OCI-LY3 (cell line): ENCODE results near the gene UBE3B.

Experiments used
- H2AFZ ChIP-seq: fragments of 200-600, 300-600 bp; shearing (Covaris generic); 2 replicates; pipeline ENCODE4 v1.6.0; 2014; ENCODE audit warnings: antibody characterized with exemption, low read depth, low read length
- H3K27ac ChIP-seq: fragments of 200-600, 300-600 bp; sonication (generic); 2 replicates; pipeline ENCODE4 v1.5.1; 2014; ENCODE audit warnings: mild to moderate bottlenecking, low read length, moderate library complexity, mixed read lengths
- H3K27me3 ChIP-seq: fragments of 200-600, 300-600 bp; sonication (generic); 2 replicates; pipeline ENCODE4 v1.6.1; 2014; ENCODE audit warnings: low read depth, low read length, mixed read lengths
- H3K36me3 ChIP-seq: fragments of 200-600, 300-600 bp; sonication (generic); replicated peaks from 2 replicates; pipeline ENCODE3; 2014; ENCODE audit warnings: low read depth, low read length, mixed read lengths
- H3K4me1 ChIP-seq: fragments of 300-600, 200-600 bp; sonication (generic); 2 replicates; pipeline ENCODE4 v1.6.1; 2014; ENCODE audit warnings: low read length, mixed read lengths
- H3K4me2 ChIP-seq: fragments of 200-600, 300-600 bp; sonication (generic); 2 replicates; pipeline ENCODE4 v1.6.1; 2014; ENCODE audit warnings: low read length, mixed read lengths
- H3K4me3 ChIP-seq: fragments of 300-600, 200-600 bp; sonication (generic); 2 replicates; pipeline ENCODE4 v1.5.1; 2014; ENCODE audit warnings: antibody characterized with exemption, mild to moderate bottlenecking, low read length, moderate library complexity
- H3K79me2 ChIP-seq: fragments of 300-600, 200-600 bp; shearing (Covaris generic); 2 replicates; pipeline ENCODE4 v1.6.1; 2014; ENCODE audit warnings: mild to moderate bottlenecking, low read length, mixed read lengths
- H3K9ac ChIP-seq: fragments of 300-600, 200-600 bp; shearing (Covaris generic); 2 replicates; pipeline ENCODE4 v1.6.0; 2014; ENCODE audit warnings: mild to moderate bottlenecking, low read length, moderate library complexity
- H3K9me3 ChIP-seq: fragments of 200-600, 300-600 bp; shearing (Covaris generic); 2 replicates; pipeline ENCODE4 v1.6.1; 2014; ENCODE audit warnings: low read length, mixed read lengths; ENCODE audit not compliant: insufficient read depth
- H4K20me1 ChIP-seq: fragments of 200-600, 300-600 bp; sonication (generic); 2 replicates; pipeline ENCODE4 v1.6.1; 2016; ENCODE audit warnings: low read length, mixed read lengths; ENCODE audit not compliant: insufficient read depth
- CTCF ChIP-seq: fragments of 200-600, 300-600 bp; sonication (generic); IDR thresholded peaks from 2 replicates; pipeline ENCODE4 v1.5.1; 2014; ENCODE audit warnings: antibody characterized with exemption, low read length, low read depth
- EZH2phosphoT487 ChIP-seq: fragments of 200-600 bp; shearing (Covaris generic); IDR thresholded peaks from 2 replicates; pipeline ENCODE4 v1.6.1; 2018; ENCODE audit warnings: antibody characterized with exemption, mixed run types, low read depth

The UBE3B gene

GRCh38 chr12:109460538-109460937 lies 16.9 kb upstream of the UBE3B start:
- H2AFZ ChIP-seq = no peak overlapping the region
- H3K27ac ChIP-seq = no peak overlapping the region
- no peak overlapping the region for H3K4me2 ChIP-seq
- H3K36me3 ChIP-seq = peaks cover 31% of the 10 kb centered on the region
- H3K27me3 ChIP-seq = no peaks in the 10 kb centered on the region
- no peak overlapping the region for H3K4me3 ChIP-seq
- H3K9me3 ChIP-seq = no peaks in the 10 kb centered on the region
- peaks cover 9% of the 10 kb centered on the region for H3K4me1 ChIP-seq
- H3K79me2 ChIP-seq = peaks cover 44% of the 10 kb centered on the region
- H4K20me1 ChIP-seq = peaks cover 8% of the 10 kb centered on the region
- TF ChIP-seq EZH2phosphoT487 (no peak), CTCF (no peak)
- no peak overlapping the region for H3K9ac ChIP-seq

- H3K79me2 ChIP-seq = peaks cover 47% of the 10 kb centered on the region
- no peaks in the 10 kb centered on the region for H3K27me3 ChIP-seq
- H3K4me1 ChIP-seq = peaks cover 9% of the 10 kb centered on the region
- H2AFZ ChIP-seq = no peak overlapping the region
- H3K9ac ChIP-seq = no peak overlapping the region
- peaks cover 24% of the 10 kb centered on the region for H3K36me3 ChIP-seq
- no peak overlapping the region for H3K4me3 ChIP-seq
- H3K27ac ChIP-seq = no peak overlapping the region
- H3K9me3 ChIP-seq = no peaks in the 10 kb centered on the region
- peaks cover 15% of the 10 kb centered on the region for H4K20me1 ChIP-seq
- H3K4me2 ChIP-seq = no peak overlapping the region
- no peak for TF ChIP-seq CTCF
- TF ChIP-seq EZH2phosphoT487 = no peak
Measured at GRCh38 chr12:109461049-109461845, 16.2 kb upstream of the UBE3B start.

GRCh38 chr12:109461846-109462756 lies 15.3 kb upstream of the UBE3B start:
- Histone ChIP-seq H3K4me1 (peaks cover 9% of the 10 kb centered on the region), H3K9me3 (no peaks in the 10 kb centered on the region), H4K20me1 (peaks cover 24% of the 10 kb centered on the region), H3K36me3 (peaks cover 20% of the 10 kb centered on the region), H3K4me3 (no peak overlapping the region), H3K9ac (no peak overlapping the region), H3K27ac (no peak overlapping the region), H3K79me2 (peaks cover 47% of the 10 kb centered on the region), H2AFZ (no peak overlapping the region), H3K4me2 (no peak overlapping the region), H3K27me3 (no peaks in the 10 kb centered on the region)
- no peak for TF ChIP-seq CTCF
- no peak for TF ChIP-seq EZH2phosphoT487

GRCh38 chr12:109462868-109463692 lies 14.4 kb upstream of the UBE3B start:
- Histone ChIP-seq H3K36me3 (peaks cover 13% of the 10 kb centered on the region), H3K4me1 (peaks cover 9% of the 10 kb centered on the region), H3K4me2 (peak overlapping the region; percentile 31), H2AFZ (no peak overlapping the region), H3K4me3 (no peak overlapping the region), H3K9ac (no peak overlapping the region), H3K27me3 (no peaks in the 10 kb centered on the region), H3K27ac (no peak overlapping the region), H4K20me1 (peaks cover 24% of the 10 kb centered on the region), H3K9me3 (no peaks in the 10 kb centered on the region), H3K79me2 (peaks cover 47% of the 10 kb centered on the region)
- TF ChIP-seq EZH2phosphoT487 (no peak), CTCF (no peak)
